HepG2 (cell line): ENCODE data around the gene KCNN2. TPM values are rescaled to one million over a fixed set of nuclear protein-coding genes. Genes with fewer than 3 reads are reported as not detected.

Source experiments
- ATAC-seq: fragments of 200-7000 bp; cut with Tn5 transposase; 3 replicates; pipeline ENCODE4 v1.9.1; 2020; ENCODE audit warnings: mild to moderate bottlenecking, moderate library complexity
- BruUV-seq: library from RNA; stranded (reverse); fragments of 400-500 nt; replicated peaks from 2 replicates; lab custom pipeline; 2021; lab: Mats Ljungman, UMichigan
- CTCF ChIA-PET: fragments of 300-600 bp; formaldehyde crosslinking; extraction: SDS; loops from one replicate; lab custom pipeline; 2021; ENCODE audit warnings: low total read pairs, inconsistent platforms, low intra/inter-chr PET ratio; lab: Yijun Ruan, JAX
- POLR2A ChIA-PET: fragments of 350-600 bp; sonication (Branson Sonifier 250); formaldehyde crosslinking; loops from one replicate; lab custom pipeline; 2020; ENCODE audit warnings: antibody characterized with exemption, inconsistent platforms; lab: Yijun Ruan, JAX
- DNase-seq: peaks from one replicate; pipeline ENCODE4 v3.0.0-alpha.2; 2015; ENCODE audit warnings: low spot score
- FAIRE-seq: peaks from 3 replicates; lab custom pipeline; 2011; peaks lifted over from hg19 to GRCh38; lab: Jason Lieb, UNC
- H2AFZ ChIP-seq: one replicate; pipeline ENCODE4 v1.6.1; 2011; ENCODE audit warnings: low read length, inconsistent platforms
- H3K27ac ChIP-seq: fragments of 300-600 bp; 3 replicates; pipeline ENCODE4 v1.8.0; 2011; ENCODE audit warnings: mixed run types, mild to moderate bottlenecking, mixed read lengths, low read length, inconsistent platforms; ENCODE audit not compliant: insufficient read depth; ENCODE audit errors: extremely low read length
- H3K27me3 ChIP-seq, 2 experiments: fragments of 200-600 bp in 1 of 2; 2 replicates in 1 of 2; 3 replicates in 1 of 2; pipeline versions ENCODE4 v1.6.0 to v1.8.0; 2011; ENCODE audit warnings: low read length in 2 of 2, mild to moderate bottlenecking in 2 of 2, moderate library complexity in 2 of 2, inconsistent platforms in 1 of 2; ENCODE audit not compliant: insufficient read depth in 2 of 2, control insufficient read depth in 1 of 2
- H3K36me3 ChIP-seq, 2 experiments: fragments of 200-600 bp in 1 of 2; replicated peaks in 1 of 2; 2 replicates in 1 of 2; 3 replicates in 1 of 2; pipeline versions ENCODE4 v1.5.1 to v1.8.0; 2011; ENCODE audit warnings: low read length in 2 of 2, inconsistent platforms in 1 of 2; ENCODE audit not compliant: insufficient read depth in 2 of 2, control insufficient read depth in 1 of 2
- H3K4me1 ChIP-seq: 2 replicates; pipeline ENCODE4 v1.5.1; 2012; ENCODE audit warnings: low read length, inconsistent platforms; ENCODE audit not compliant: insufficient read depth
- H3K4me2 ChIP-seq: 2 replicates; pipeline ENCODE4 v1.6.0; 2011; ENCODE audit warnings: low read depth, low read length, inconsistent platforms
- H3K4me3 ChIP-seq, 3 experiments: fragments of 200-600 bp in 1 of 3; sonication (generic), shearing (Covaris generic) in 1 of 3; replicated peaks in 1 of 3; 2 replicates each; pipeline ENCODE4 v1.5.1; 2011 to 2016; ENCODE audit warnings: low read length in 3 of 3, inconsistent platforms in 2 of 3, low read depth in 2 of 3, mild to moderate bottlenecking in 2 of 3, control low read depth in 1 of 3, mixed read lengths in 1 of 3; ENCODE audit not compliant: insufficient read depth in 1 of 3
- H3K79me2 ChIP-seq: one replicate; pipeline ENCODE4 v1.6.1; 2011; ENCODE audit warnings: low read length, inconsistent platforms; ENCODE audit not compliant: insufficient read depth
- H3K9ac ChIP-seq: 2 replicates; pipeline ENCODE4 v1.6.0; 2011; ENCODE audit warnings: mild to moderate bottlenecking, low read depth, low read length, inconsistent platforms; ENCODE audit not compliant: insufficient read depth
- H3K9me3 ChIP-seq: 2 replicates; pipeline ENCODE4 v1.5.1; 2012; ENCODE audit warnings: mild to moderate bottlenecking, low read length
- H4K20me1 ChIP-seq: 2 replicates; pipeline ENCODE4 v1.6.0; 2011; ENCODE audit warnings: inconsistent platforms, mild to moderate bottlenecking, low read length, moderate library complexity; ENCODE audit not compliant: insufficient read depth
- KDM5A ChIP-seq: fragments of 200-600 bp; sonication (generic); IDR thresholded peaks from 2 replicates; pipeline ENCODE4 v1.7.0; 2018; ENCODE audit warnings: antibody characterized with exemption, mild to moderate bottlenecking, low read length, borderline replicate concordance
- LCORL ChIP-seq, 2 experiments: fragments of 450-650 bp in 1 of 2; sonication (generic) in 1 of 2; formaldehyde crosslinking in 1 of 2; IDR thresholded peaks; 2 replicates each; pipeline versions ENCODE4 v1.5.0 to v1.6.1; 2017 to 2020; ENCODE audit warnings: antibody characterized with exemption in 1 of 2, missing genetic modification reagents in 1 of 2
- MAFK ChIP-seq, 2 experiments: IDR thresholded peaks in 1 of 2; conservative IDR thresholded peaks in 1 of 2; 2 replicates each; pipeline ENCODE4 v1.6.1; 2011; ENCODE audit warnings: improper control_type of control experiment in 2 of 2, low read length in 2 of 2
- NR2C2 ChIP-seq: sonication (generic); formaldehyde crosslinking; IDR thresholded peaks from 2 replicates; pipeline ENCODE4 v1.4.0; 2020; ENCODE audit warnings: missing genetic modification reagents, mild to moderate bottlenecking, moderate library complexity, borderline replicate concordance
- PHF5A ChIP-seq: IDR thresholded peaks from one replicate; pipeline ENCODE4 v1.6.1; 2018; ENCODE audit warnings: low read depth, missing genetic modification reagents; ENCODE audit not compliant: unreplicated experiment
- TERF1 ChIP-seq: sonication (generic); formaldehyde crosslinking; IDR thresholded peaks from 2 replicates; pipeline ENCODE4 v1.8.0; 2022; ENCODE audit warnings: mild to moderate bottlenecking, missing genetic modification reagents, moderate library complexity
- ZNF335 ChIP-seq: sonication (generic); formaldehyde crosslinking; IDR thresholded peaks from 2 replicates; pipeline ENCODE4 v1.4.0; 2020; ENCODE audit warnings: missing genetic modification reagents
- ZNF710 ChIP-seq: sonication (generic); formaldehyde crosslinking; IDR thresholded peaks from 2 replicates; pipeline ENCODE4 v1.5.0; 2020; ENCODE audit warnings: mild to moderate bottlenecking, missing genetic modification reagents, borderline replicate concordance
- ZXDC ChIP-seq: sonication (generic); formaldehyde crosslinking; IDR thresholded peaks from 2 replicates; pipeline ENCODE4 v1.5.0; 2020; ENCODE audit warnings: mild to moderate bottlenecking, missing genetic modification reagents
- WGBS: methylation state at CpG from one replicate; pipeline ENCODE4 v1.1.6; 2017; ENCODE audit warnings: low lambda C conversion rate; 5-methylcytosine and 5-hydroxymethylcytosine counted together
- in situ Hi-C: cut with HindIII; loops from 2 replicates; pipeline ENCODE4 v1.10.0; 2017; ENCODE audit warnings: low pct_unique_long_range_greater_than_20kb; ENCODE audit not compliant: extremely low pct_ligation_motif_present
- intact Hi-C: fragments of 100-400 bp; cut with micrococcal nuclease; formaldehyde crosslinking; loops from one replicate; pipeline ENCODE4 v1.10.0; 2022; ENCODE audit not compliant: unreplicated experiment
- polyA plus RNA-seq, 8 experiments: library from polyadenylated mRNA; depleted of rRNA in 3 of 8; stranded (reverse) in 7 of 8; unstranded in 1 of 8; fragments of >200 nt; fragmentation: Illumina TruSeq in 4 of 8; extraction: Trizol in 4 of 8; gene quantifications; 2 replicates each; pipeline versions ENCODE4 v1.2.1 to v1.2.3, GENCODE V29; 2011 to 2016; ENCODE audit warnings: low read depth in 4 of 8, missing spikeins in 1 of 8, mixed read lengths in 1 of 8; ENCODE audit not compliant: insufficient read depth in 1 of 8
- total RNA-seq, 5 experiments: library from RNA; depleted of rRNA; stranded (reverse); fragments of >200 nt; fragmentation: Illumina TruSeq; extraction: Trizol; gene quantifications; 2 replicates each; pipeline ENCODE4 v1.2.3, GENCODE V29; 2016; ENCODE audit warnings: low read depth in 1 of 5
- TF ChIP-seq, protein P1 (sequence below): sonication (generic); formaldehyde crosslinking; IDR thresholded peaks from 2 replicates; pipeline ENCODE4 v1.4.0; 2020; ENCODE audit warnings: missing genetic modification reagents

KCNN2 gene
- total and polyA plus RNA-seq, 2 of the 13 experiments (the other 11 are each of a cell fraction or from before 2014, with no cell fraction given), result not detected

GRCh38 chr5:114393159-114393558 lies 31.3 kb downstream of the KCNN2 start:
- H3K36me3 ChIP-seq, result no peaks in the 10 kb centered on the region
- TF ChIP-seq ZNF335 (CRISPR knock-in tag) (no peak), MAFK (conservative IDR thresholded peaks at IDR 0.05 in 1 of 2, IDR thresholded peaks at IDR 0.05 in 1 of 2; ENCODE audit: low read length in 2 of 2) (peak in 1 of 2 experiments; percentile 48; a peak in 2 of 4 replicates)
- no peaks in the 10 kb centered on the region for H4K20me1 ChIP-seq
- H3K4me3 ChIP-seq, result no peak overlapping the region
- no peak overlapping the region for H3K27ac ChIP-seq
- no peak overlapping the region for H2AFZ ChIP-seq
- WGBS, result 0% methylated on average over 1 of the region's 1 CpG
- H3K9ac ChIP-seq, result no peak overlapping the region
- H3K9me3 ChIP-seq, result no peaks in the 10 kb centered on the region
- BruUV-seq, result no TSS peak
- DNase-seq, result no peak
- CTCF ChIA-PET, result no interaction called here
- FAIRE-seq, result no peak
- no peaks in the 10 kb centered on the region for H3K27me3 ChIP-seq
- no peaks in the 10 kb centered on the region for H3K79me2 ChIP-seq
- H3K4me1 ChIP-seq, result no peaks in the 10 kb centered on the region
- no peak for ATAC-seq
- in situ Hi-C loops (no loop called here), intact Hi-C loops (no loop called here)
- POLR2A ChIA-PET, result no interaction called here
- no peak overlapping the region for H3K4me2 ChIP-seq

- CTCF ChIA-PET, result no interaction called here
- Histone ChIP-seq H4K20me1 (no peaks in the 10 kb centered on the region), H3K4me2 (no peak overlapping the region), H3K27ac (no peak overlapping the region), H3K4me1 (no peaks in the 10 kb centered on the region), H2AFZ (no peak overlapping the region), H3K4me3 (no peak overlapping the region), H3K9ac (no peak overlapping the region), H3K79me2 (no peaks in the 10 kb centered on the region), H3K36me3 (no peaks in the 10 kb centered on the region), H3K9me3 (no peaks in the 10 kb centered on the region), H3K27me3 (no peaks in the 10 kb centered on the region)
- in situ Hi-C loops, result no loop called here
- intact Hi-C loops, result no loop called here
- ATAC-seq, result no peak
- BruUV-seq, result no TSS peak
- no peak for FAIRE-seq
- POLR2A ChIA-PET, result no interaction called here
- 3% methylated on average over 1 of the region's 1 CpG for WGBS
- DNase-seq, result no peak
- TF ChIP-seq NR2C2 (CRISPR knock-in tag) (no peak), ZXDC (CRISPR knock-in tag) (no peak), PHF5A (no peak), ZNF710 (CRISPR knock-in tag) (no peak), KDM5A (no peak), TERF1 (CRISPR knock-in tag) (no peak), LCORL (IDR thresholded peaks at IDR 0.05) (no peak), LCORL (CRISPR knock-in tag; IDR thresholded peaks at IDR 0.05) (no peak)
- TF ChIP-seq, protein P1, sequence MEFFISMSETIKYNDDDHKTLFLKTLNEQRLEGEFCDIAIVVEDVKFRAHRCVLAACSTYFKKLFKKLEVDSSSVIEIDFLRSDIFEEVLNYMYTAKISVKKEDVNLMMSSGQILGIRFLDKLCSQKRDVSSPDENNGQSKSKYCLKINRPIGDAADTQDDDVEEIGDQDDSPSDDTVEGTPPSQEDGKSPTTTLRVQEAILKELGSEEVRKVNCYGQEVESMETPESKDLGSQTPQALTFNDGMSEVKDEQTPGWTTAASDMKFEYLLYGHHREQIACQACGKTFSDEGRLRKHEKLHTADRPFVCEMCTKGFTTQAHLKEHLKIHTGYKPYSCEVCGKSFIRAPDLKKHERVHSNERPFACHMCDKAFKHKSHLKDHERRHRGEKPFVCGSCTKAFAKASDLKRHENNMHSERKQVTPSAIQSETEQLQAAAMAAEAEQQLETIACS (CRISPR knock-in tag), result no peak
Measured at GRCh38 chr5:114402206-114402605, 40.3 kb downstream of the KCNN2 start.
